Tibial nerve (tissue), 4 donors: ENCODE measurements around the gene SUDS3. TPM values are rescaled to one million over a fixed set of nuclear protein-coding genes. Genes with fewer than 3 reads are reported as not detected.
"Not testable (repeated sequence)": the region's sequence is repeated elsewhere in the genome, so short reads cannot be mapped to it uniquely, and the experiment has no call there.

Experiments used
- DNase-seq, 2 donors: peaks; one replicate each; pipeline ENCODE4 v3.0.0-alpha.2; 2019; ENCODE audit warnings: low spot score in 2 of 2
- H3K27ac ChIP-seq, 4 donors: fragments of 200-600 bp; sonication (generic) in 3 of 4; one replicate each; pipeline ENCODE4 v1.5.1; 2017 to 2019; ENCODE audit warnings: mild to moderate bottlenecking in 1 of 4
- H3K27me3 ChIP-seq, 2 donors: fragments of 200-600 bp; sonication (generic) in 1 of 2; one replicate each; pipeline versions ENCODE4 v1.5.1 to v1.6.0; 2017 to 2019
- H3K36me3 ChIP-seq, 3 donors: fragments of 200-600 bp; sonication (generic); one replicate each; pipeline ENCODE4 v1.5.1; 2018 to 2019
- H3K4me1 ChIP-seq, 4 donors: fragments of 200-600 bp; sonication (generic) in 3 of 4; one replicate each; pipeline ENCODE4 v1.5.1; 2017 to 2019
- H3K4me3 ChIP-seq, 4 donors: fragments of 200-600 bp; sonication (generic) in 3 of 4; one replicate each; pipeline ENCODE4 v1.5.1; 2017 to 2019; ENCODE audit warnings: mild to moderate bottlenecking in 1 of 4, moderate library complexity in 1 of 4
- H3K9me3 ChIP-seq, 4 donors: fragments of 200-600 bp; sonication (generic) in 3 of 4; one replicate each; pipeline ENCODE4 v1.5.1; 2017 to 2019
- CTCF ChIP-seq, 5 experiments: fragments of 200-600 bp in 3 of 5; fragments of 450-650 bp in 2 of 5; sonication (generic) in 3 of 5; IDR thresholded peaks; one replicate each; pipeline ENCODE4 v1.5.1; 2016 to 2019; ENCODE audit warnings: antibody characterized with exemption in 5 of 5, mild to moderate bottlenecking in 3 of 5, moderate library complexity in 2 of 5
- EP300 ChIP-seq, 2 donors: sonication (generic); formaldehyde crosslinking; IDR thresholded peaks; one replicate each; pipeline ENCODE4 v1.6.1; 2017; ENCODE audit warnings: antibody characterized with exemption in 2 of 2, mild to moderate bottlenecking in 1 of 2
- POLR2A ChIP-seq, 2 donors: fragments of 450-650 bp; IDR thresholded peaks; one replicate each; pipeline ENCODE4 v1.6.1; 2017; ENCODE audit warnings: antibody characterized with exemption in 2 of 2, mild to moderate bottlenecking in 2 of 2, moderate library complexity in 2 of 2
- WGBS, 2 donors: methylation state at CpG; one replicate each; pipeline ENCODE4 v1.1.5; 2018; 5-methylcytosine and 5-hydroxymethylcytosine counted together
- total RNA-seq, 4 donors: library from RNA; depleted of rRNA; stranded (reverse); fragments of >200 nt; gene quantifications; one replicate each; pipeline ENCODE4 v1.1.0, GENCODE V29; 2016

The SUDS3 gene
- total RNA-seq, 4 donors from 2014 or later = 33.9 to 92.0 (median 58.3) TPM

GRCh38 chr12:118402251-118402650 lies 25.9 kb downstream of the SUDS3 start:
- H3K27ac ChIP-seq = peak overlapping the region in 1 of 4 donors; percentile 48
- 44 to 62% methylated on average over 6 of the region's 6 CpGs for WGBS, 2 donors
- DNase-seq = no peak
- peaks cover 0 to 33% (median 6%) of the 10 kb centered on the region in 4 donors for H3K4me1 ChIP-seq
- no peaks in the 10 kb centered on the region for H3K9me3 ChIP-seq
- no peak overlapping the region for H3K4me3 ChIP-seq
- TF ChIP-seq CTCF (IDR thresholded peaks at IDR 0.05) (no peak), POLR2A (IDR thresholded peaks at IDR 0.05) (no peak), EP300 (IDR thresholded peaks at IDR 0.05) (no peak)
- peaks cover 2 to 74% (median 15%) of the 10 kb centered on the region in 3 donors for H3K36me3 ChIP-seq
- H3K27me3 ChIP-seq = no peaks in the 10 kb centered on the region

GRCh38 chr12:118404876-118405521 lies 28.6 kb downstream of the SUDS3 start:
- H3K9me3 ChIP-seq = no peaks in the 10 kb centered on the region
- TF ChIP-seq CTCF (IDR thresholded peaks at IDR 0.05) (peak; percentile 58 to 74 (median 62)), EP300 (IDR thresholded peaks at IDR 0.05) (no peak), POLR2A (IDR thresholded peaks at IDR 0.05) (no peak)
- WGBS, 2 donors = 38 to 40% methylated on average over 4 of the region's 4 CpGs
- no peak overlapping the region for H3K4me3 ChIP-seq
- H3K27me3 ChIP-seq = no peaks in the 10 kb centered on the region
- peak; percentile 48 to 87 for DNase-seq
- H3K4me1 ChIP-seq = peaks cover 0 to 11% (median 2%) of the 10 kb centered on the region in 4 donors
- H3K27ac ChIP-seq = no peak overlapping the region
- peaks cover 2 to 84% (median 8%) of the 10 kb centered on the region in 3 donors for H3K36me3 ChIP-seq

DNA sequence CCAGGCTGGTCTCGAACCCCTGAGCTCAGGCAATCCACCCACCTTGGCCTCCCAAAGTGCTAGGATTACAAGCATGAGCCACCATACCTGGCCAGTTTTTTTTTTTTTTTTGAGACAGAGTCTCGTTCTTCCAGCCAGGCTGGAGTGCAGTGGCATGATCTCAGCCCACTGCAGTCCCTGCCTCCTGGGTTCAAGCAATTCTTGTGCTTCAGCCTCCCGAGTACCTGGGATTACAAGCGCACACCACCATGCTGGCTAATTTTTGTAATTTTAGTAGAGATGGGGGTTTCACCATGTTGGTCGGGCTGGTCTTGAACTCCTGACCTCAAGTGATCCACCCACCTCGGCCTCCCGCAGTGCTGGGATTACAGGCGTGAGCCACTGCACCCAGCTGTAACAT lies 31.9 kb downstream of the SUDS3 start:
- H3K27ac ChIP-seq, H3K27me3 ChIP-seq, H3K4me3 ChIP-seq, H3K4me1 ChIP-seq, DNase-seq, H3K9me3 ChIP-seq: not testable (repeated sequence)
- 90 to 93% methylated on average over 8 of the region's 8 CpGs for WGBS, 2 donors
- H3K36me3 ChIP-seq = peaks cover 0 to 86% (median 22%) of the 10 kb centered on the region in 3 donors

DNA sequence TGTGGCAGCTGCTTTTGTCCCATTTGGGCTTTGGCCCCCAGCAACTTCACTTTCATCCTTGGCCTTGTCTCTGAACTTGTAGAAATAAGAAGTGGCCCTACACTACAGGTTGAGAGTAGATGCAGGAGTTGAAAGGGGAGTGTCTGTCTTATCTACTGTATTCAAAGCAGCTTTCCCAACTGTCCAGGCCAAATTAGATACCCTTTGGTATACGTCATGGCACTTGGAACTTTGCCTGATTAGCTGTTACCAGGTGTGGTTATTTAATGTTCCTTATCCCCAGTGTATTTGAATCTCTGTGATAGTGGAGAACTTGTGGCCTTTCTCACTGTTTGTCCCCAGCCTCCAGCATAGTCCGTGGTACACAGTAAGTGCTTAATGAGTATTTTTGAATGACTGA lies 33.5 kb downstream of the SUDS3 start:
- H3K27ac ChIP-seq = no peak overlapping the region
- TF ChIP-seq POLR2A (IDR thresholded peaks at IDR 0.05) (no peak), EP300 (IDR thresholded peaks at IDR 0.05) (no peak), CTCF (IDR thresholded peaks at IDR 0.05) (no peak)
- H3K9me3 ChIP-seq = no peaks in the 10 kb centered on the region
- peaks cover 0 to 2% (median 0%) of the 10 kb centered on the region in 4 donors for H3K4me1 ChIP-seq
- DNase-seq = no peak
- peaks cover 0 to 90% (median 21%) of the 10 kb centered on the region in 3 donors for H3K36me3 ChIP-seq
- no peaks in the 10 kb centered on the region for H3K27me3 ChIP-seq
- no peak overlapping the region for H3K4me3 ChIP-seq
- WGBS, 2 donors = 89 to 97% methylated on average over 2 of the region's 2 CpGs

- H3K27ac ChIP-seq = no peak overlapping the region
- WGBS, 2 donors = 97 to 98% methylated on average over 3 of the region's 3 CpGs
- DNase-seq = no peak
- TF ChIP-seq POLR2A (IDR thresholded peaks at IDR 0.05) = no peak
- TF ChIP-seq CTCF (IDR thresholded peaks at IDR 0.05) = no peak
- TF ChIP-seq EP300 (IDR thresholded peaks at IDR 0.05) = no peak
- H3K9me3 ChIP-seq = no peaks in the 10 kb centered on the region
- no peaks in the 10 kb centered on the region for H3K27me3 ChIP-seq
- H3K4me1 ChIP-seq = no peaks in the 10 kb centered on the region
- H3K4me3 ChIP-seq = no peak overlapping the region
- peaks cover 0 to 63% (median 13%) of the 10 kb centered on the region in 3 donors for H3K36me3 ChIP-seq
These were observed 41.6 kb downstream of the SUDS3 start for GRCh38 chr12:118417942-118418341.
